ENCODE results near the gene ATP8B3. TPM values are rescaled to one million over a fixed set of nuclear protein-coding genes. Genes with fewer than 3 reads are reported as not detected.

The ATP8B3 gene
- total RNA-seq, 1 donor from 2014 or later = 0.11 TPM

GRCh38 chr19:1810439-1811160, 1.5 kb downstream of the ATP8B3 start:
- H3K4me3 ChIP-seq = no peak overlapping the region
- no peaks in the 10 kb centered on the region for H3K27me3 ChIP-seq
- intact Hi-C loops (cut with DNase I) = no loop called here
- H3K4me1 ChIP-seq = peaks cover 4 to 13% of the 10 kb centered on the region in 2 donors
- peaks cover 8 to 9% of the 10 kb centered on the region in 2 donors for H3K36me3 ChIP-seq
- no peak for DNase-seq (ENCODE audit: low spot score in 2 of 2)
- no peaks in the 10 kb centered on the region for H3K9me3 ChIP-seq
- TF ChIP-seq, protein P1, sequence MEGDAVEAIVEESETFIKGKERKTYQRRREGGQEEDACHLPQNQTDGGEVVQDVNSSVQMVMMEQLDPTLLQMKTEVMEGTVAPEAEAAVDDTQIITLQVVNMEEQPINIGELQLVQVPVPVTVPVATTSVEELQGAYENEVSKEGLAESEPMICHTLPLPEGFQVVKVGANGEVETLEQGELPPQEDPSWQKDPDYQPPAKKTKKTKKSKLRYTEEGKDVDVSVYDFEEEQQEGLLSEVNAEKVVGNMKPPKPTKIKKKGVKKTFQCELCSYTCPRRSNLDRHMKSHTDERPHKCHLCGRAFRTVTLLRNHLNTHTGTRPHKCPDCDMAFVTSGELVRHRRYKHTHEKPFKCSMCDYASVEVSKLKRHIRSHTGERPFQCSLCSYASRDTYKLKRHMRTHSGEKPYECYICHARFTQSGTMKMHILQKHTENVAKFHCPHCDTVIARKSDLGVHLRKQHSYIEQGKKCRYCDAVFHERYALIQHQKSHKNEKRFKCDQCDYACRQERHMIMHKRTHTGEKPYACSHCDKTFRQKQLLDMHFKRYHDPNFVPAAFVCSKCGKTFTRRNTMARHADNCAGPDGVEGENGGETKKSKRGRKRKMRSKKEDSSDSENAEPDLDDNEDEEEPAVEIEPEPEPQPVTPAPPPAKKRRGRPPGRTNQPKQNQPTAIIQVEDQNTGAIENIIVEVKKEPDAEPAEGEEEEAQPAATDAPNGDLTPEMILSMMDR (IDR thresholded peaks at IDR 0.05) = no peak
- peak overlapping the region; percentile 65 to 78 for H3K27ac ChIP-seq

GRCh38 chr19:1809678-1810077, 2.4 kb downstream of the ATP8B3 start:
- H3K9me3 ChIP-seq = no peaks in the 10 kb centered on the region
- peaks cover 0 to under 1% of the 10 kb centered on the region in 2 donors for H3K36me3 ChIP-seq
- no peak overlapping the region for H3K4me3 ChIP-seq
- peaks cover 4 to 13% of the 10 kb centered on the region in 2 donors for H3K4me1 ChIP-seq
- no peaks in the 10 kb centered on the region for H3K27me3 ChIP-seq
- intact Hi-C loops (cut with DNase I) = no loop called here
- H3K27ac ChIP-seq = no peak overlapping the region
- TF ChIP-seq, protein P1 (IDR thresholded peaks at IDR 0.05) = no peak
- DNase-seq (ENCODE audit: low spot score in 2 of 2) = no peak

DNA sequence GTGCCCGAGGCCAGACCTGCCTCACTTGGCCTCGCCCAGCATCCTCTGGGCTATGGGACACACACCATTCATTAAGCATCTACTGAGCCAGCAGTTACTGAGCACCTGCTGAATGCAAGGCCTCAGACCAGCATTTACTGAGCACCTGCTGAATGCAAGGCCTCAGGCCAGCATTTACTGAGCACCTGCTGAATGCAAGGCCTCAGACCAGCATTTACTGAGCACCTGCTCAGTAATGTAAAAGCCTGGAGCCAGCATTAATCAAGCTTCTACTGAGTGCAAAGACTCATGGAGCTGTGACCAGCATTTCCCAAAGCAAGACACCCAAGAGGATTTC, 3.7 kb downstream of the ATP8B3 start:
- no peaks in the 10 kb centered on the region for H3K9me3 ChIP-seq
- DNase-seq (ENCODE audit: low spot score in 2 of 2) = no peak
- H3K4me1 ChIP-seq = peaks cover 4 to 13% of the 10 kb centered on the region in 2 donors
- intact Hi-C loops (cut with DNase I) = no loop called here
- H3K27me3 ChIP-seq = no peaks in the 10 kb centered on the region
- H3K27ac ChIP-seq = no peak overlapping the region
- H3K4me3 ChIP-seq = no peak overlapping the region
- TF ChIP-seq, protein P1 (IDR thresholded peaks at IDR 0.05) = no peak
- H3K36me3 ChIP-seq = no peaks in the 10 kb centered on the region

DNA sequence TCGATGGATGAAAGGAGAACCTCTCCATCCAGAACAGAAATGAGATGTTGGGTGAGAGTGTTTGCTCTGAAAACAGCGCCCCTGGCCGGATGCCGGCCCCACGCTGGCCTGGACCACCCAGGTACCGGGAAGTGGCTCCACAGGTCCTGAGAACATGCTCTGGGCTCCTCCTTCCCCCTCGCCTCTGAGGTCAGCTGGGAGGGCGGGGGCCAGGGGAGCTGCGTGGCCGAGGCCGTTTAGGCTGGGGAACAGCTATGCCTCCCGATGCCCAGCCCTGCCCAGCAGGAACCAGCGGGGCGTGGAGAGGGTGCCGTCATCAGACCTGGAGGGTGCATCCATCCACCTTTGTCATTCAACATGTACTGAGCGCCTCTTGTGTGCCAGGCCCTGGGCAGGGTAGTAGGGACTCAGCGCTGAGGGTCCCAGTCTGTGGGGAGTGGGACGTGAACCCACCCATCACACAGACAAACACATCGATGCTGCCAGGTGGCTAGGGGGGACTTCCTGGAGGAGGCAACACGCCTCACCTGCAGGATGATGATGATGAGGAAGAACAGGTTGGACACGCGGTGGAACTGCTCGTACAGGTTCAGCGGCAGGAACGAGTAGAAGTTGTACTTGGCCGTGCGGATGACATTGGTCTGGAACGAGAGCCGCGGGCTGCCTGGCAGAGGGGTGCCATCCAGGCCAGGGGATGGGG, 4.2 kb downstream of the ATP8B3 start:
- Histone ChIP-seq H3K4me3 (no peak overlapping the region), H3K36me3 (no peaks in the 10 kb centered on the region), H3K9me3 (no peaks in the 10 kb centered on the region), H3K27ac (no peak overlapping the region), H3K27me3 (no peaks in the 10 kb centered on the region), H3K4me1 (peaks cover 4 to 8% of the 10 kb centered on the region in 2 donors)
- intact Hi-C loops (cut with DNase I) = no loop called here
- DNase-seq (ENCODE audit: low spot score in 2 of 2) = no peak
- TF ChIP-seq, protein P1 (IDR thresholded peaks at IDR 0.05) = no peak

- Histone ChIP-seq H3K36me3 (no peaks in the 10 kb centered on the region), H3K27ac (no peak overlapping the region), H3K27me3 (no peaks in the 10 kb centered on the region), H3K4me1 (peaks cover 4 to 7% of the 10 kb centered on the region in 2 donors), H3K9me3 (no peaks in the 10 kb centered on the region), H3K4me3 (no peak overlapping the region)
- TF ChIP-seq, protein P1 (IDR thresholded peaks at IDR 0.05) = no peak
- no peak for DNase-seq (ENCODE audit: low spot score in 2 of 2)
- intact Hi-C loops (cut with DNase I) = no loop called here
Observed at GRCh38 chr19:1807030-1807694, 4.9 kb downstream of the ATP8B3 start.

Measured in ascending aorta (tissue), 2 donors.